HG03280 (cell line): ENCODE results near the gene EPHB2.
"Not testable (repeated sequence)": the region's sequence is repeated elsewhere in the genome, so short reads cannot be mapped to it uniquely, and the experiment has no call there.

Experiments
- ATAC-seq: cut with Tn5 transposase; IDR thresholded peaks from one replicate; pipeline ENCODE4 v1.9.1; 2021; ENCODE audit warnings: mild to moderate bottlenecking, moderate library complexity; ENCODE audit not compliant: unreplicated experiment

EPHB2 gene

DNA sequence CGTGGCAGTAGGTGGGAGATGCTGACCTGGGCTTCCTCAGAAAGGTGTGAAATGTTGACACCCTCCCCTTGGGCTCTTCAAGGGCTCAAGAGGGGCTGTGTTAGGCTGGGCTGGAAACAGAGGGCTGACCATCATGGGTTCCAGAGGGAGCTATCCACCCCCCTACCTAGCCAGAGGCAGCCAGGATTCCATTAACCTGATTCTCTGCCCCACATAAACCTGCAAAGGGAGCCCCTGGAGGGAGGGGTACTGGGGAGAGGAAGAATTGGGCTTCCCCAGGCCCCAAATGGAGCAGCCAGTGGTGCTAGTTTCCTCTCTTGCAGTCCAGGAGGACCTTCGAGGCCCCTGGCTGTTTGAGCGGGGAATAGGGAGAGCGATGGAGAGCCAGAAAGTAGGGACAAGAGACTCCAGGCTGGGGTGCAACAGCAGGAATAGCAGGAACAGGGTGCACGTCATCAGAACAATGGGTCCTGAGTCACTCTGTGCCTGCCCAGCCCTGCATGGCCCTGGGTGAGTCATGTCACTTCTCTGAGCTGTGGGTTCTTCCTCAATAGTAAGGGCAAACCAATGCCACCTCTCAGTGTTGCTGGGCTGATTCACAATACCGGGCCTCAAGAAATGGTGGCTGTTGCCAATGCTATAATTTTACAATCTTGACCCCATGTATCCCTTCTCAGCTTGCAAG lies 121.2 kb downstream of the EPHB2 start:
- ATAC-seq: no peak

DNA sequence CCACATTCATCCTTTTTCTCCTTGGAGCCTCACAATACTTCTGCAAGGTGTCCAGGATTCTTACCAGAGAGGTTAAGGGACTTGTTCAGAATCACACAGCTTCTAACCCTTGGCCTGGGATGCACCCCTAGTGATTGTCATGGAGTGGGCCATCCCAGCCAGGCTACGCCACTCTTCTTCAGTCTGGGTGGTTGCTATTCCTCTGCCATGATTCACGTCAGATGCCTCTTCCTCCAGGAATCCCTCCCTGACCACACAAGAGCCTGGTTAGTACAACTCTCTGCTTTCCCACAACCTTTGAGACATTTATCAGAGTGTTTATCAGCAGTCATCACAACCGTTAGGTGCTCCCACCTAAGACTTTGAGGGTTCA lies 121.8 kb downstream of the EPHB2 start:
- ATAC-seq: no peak

DNA sequence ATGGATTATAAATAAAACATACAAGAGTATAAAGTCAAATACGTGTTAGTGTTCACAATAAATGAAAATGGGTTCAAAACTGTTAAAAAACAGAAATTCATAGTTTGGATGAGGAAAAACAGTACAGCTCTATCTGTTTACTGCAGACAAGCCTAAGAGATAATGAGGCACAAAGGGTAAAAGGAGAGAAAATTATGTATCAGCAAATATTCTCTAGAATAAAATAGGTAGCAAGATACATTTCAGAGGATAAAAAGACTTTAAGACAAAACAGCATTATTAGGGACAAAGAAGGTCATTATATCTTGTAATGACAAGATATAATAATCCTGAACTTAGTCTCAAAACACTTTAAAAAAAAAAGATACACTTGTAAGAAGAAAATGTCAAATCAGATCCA lies 123.1 kb downstream of the EPHB2 start:
- no peak for ATAC-seq

DNA sequence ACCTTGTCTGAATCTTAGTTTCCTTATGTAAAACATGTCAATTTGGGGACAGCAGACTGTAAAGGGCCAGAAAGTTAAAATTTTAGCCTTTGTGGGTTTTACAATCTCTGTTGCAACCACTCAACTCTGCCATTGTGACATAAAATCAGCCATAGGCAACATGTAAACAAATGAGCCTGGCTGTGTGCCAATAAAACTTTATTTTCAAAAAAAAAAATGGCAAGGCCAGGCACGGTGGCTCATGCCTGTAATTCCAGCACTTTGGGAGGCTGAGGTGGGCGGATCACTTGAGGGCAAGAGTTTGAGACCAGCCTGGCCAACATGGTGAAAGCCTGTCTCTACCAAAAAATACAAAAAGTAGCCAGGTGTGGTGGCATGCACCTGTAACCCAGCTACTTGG lies 123.8 kb downstream of the EPHB2 start:
- ATAC-seq: not testable (repeated sequence)

DNA sequence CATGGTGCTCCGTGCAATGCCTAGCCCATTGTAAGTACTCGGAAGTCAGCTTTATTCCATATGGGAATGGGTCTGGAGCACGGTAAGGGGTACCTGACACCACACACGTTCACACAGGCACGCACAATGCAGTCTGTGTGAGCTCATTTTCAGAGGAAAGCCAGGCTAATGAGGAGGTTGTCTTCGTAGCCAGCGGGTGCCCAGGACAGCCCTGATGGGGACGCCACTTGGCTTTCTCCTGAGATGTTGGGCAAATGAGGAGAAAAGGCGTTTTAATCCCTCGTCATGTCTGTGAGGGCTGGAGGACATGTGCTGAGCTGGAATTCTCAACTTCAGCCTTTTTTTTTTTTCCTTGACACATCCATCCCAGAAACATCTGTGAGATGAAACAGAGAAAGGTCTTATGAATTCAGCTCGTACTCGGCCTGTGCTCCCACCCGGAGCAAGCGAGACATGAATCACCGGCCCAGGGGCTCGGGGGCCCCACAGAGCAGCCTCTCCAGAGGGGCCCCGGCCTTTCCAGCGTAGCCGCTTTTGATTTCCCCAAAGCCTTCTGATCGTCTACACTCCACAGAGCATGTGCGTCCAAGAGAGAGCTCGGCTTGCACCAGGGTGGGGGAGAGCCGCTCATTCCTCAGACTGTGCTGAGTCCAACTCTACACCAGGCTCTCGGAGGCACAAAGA lies 125.1 kb downstream of the EPHB2 start:
- no peak for ATAC-seq

DNA sequence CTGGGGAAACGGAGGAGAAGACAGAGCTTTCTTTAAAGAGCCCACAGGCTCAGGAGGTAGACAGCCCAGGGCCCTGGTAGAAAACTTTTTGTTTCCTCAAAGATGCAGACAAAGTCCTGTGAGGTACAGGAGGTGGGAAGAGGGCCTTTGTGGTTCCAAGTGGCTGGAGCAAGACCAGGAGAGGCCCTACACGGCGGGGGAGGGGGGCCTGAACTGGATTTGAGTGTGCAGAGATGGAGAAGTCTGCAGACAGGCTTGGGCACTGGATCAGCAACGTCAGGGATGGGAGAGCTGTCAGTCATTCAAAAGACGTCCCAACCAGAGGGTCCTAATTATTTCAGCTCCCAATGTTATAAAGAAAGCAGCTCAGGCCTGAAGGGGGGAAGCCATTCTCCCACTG lies 126.2 kb downstream of the EPHB2 start:
- no peak for ATAC-seq

DNA sequence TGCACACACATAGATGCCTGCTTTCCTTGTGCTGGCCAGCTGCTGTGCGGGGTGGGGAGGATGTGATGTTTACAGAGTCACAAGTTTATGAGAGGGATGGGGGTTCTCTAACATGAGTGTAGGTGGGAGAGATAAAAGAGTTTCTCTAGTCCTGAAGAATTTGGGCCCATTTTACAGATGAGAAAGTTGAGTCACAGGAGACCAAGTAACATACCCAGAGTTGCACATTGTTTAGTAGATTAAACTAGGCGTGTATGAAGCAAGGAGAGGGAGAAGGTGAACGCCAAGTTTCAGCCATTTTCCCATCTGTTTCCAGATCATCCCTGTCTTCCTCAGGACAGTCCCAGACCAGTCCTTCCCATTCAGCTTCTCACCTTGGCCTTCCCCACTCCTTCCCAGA lies 126.7 kb downstream of the EPHB2 start:
- no peak for ATAC-seq

DNA sequence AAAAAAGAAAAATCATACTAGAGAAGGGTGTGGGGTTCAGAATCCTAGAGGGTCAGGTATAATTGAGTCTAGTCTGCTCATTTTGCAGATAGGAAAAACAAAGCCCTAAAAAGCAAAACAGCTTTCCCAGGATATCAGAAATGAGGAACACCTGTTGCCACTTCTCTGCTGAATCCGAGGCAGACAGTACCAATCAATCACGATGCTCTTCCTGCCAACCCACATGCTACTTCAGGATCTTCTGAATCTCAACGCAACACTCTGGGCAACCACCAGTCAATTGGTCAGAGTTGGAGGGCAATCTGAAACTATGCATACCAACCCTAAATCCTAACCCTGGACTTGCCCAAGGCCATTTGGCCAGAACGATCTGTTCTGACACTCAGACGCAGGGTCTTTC lies 128.3 kb downstream of the EPHB2 start:
- ATAC-seq: no peak

DNA sequence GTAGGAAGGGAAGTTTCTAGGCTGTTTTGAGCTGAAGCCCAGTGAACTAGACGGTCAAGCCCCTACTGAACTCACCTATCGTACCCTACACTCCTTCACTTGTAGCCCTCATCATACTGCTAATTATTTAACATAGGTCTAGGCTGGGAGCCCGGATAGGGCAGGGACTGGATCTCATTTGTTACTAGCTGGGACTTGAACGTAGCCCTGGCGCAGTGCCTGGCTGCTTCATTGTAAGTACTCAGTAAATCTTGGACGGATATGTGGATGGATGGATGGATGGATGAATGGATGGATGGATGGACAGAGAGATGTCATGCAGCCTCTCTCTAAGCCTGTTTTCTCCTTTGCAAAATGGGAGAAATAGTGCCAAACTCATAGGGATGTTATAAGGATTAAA lies 129.2 kb downstream of the EPHB2 start:
- ATAC-seq: no peak

DNA sequence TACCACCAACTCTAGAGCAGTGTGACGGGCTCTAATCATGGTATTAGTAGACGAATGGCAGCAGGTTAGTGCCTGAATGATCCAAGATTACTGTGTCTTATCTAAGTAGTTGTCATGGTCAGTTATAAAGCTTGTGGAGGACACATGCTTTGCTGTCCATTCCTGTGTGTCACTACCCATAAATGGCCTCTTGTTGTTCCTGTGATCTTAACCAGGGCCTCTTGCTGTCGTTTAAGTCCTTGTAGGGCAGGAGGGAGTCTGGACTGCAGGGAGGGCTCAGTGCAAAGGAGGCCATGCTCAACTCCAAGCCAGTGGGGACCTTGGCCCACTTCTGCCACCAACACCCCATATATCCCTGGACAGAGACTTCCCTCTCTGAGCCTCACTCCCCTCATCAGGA lies 130.5 kb downstream of the EPHB2 start:
- no peak for ATAC-seq

DNA sequence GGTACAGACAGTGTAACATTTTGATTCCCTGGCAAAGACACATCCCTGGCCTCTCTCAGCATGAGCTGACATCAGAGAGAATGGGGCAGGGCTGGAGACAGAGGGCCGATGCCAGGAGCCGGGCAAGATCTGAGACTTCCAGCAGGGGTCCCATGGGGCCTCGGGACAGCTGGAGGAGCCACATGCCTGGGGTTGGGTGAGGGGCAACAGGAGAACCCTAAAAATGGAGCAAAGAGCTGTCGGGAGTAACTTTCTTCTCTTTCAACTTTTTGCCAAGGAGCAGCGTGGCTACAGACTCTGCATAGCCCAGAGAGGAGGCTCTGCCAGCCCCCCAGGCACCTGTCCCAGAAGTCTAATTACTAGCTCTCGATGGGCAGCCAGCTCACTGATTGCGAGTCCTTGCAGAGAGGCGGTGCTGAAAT lies 131.2 kb downstream of the EPHB2 start:
- no peak for ATAC-seq

DNA sequence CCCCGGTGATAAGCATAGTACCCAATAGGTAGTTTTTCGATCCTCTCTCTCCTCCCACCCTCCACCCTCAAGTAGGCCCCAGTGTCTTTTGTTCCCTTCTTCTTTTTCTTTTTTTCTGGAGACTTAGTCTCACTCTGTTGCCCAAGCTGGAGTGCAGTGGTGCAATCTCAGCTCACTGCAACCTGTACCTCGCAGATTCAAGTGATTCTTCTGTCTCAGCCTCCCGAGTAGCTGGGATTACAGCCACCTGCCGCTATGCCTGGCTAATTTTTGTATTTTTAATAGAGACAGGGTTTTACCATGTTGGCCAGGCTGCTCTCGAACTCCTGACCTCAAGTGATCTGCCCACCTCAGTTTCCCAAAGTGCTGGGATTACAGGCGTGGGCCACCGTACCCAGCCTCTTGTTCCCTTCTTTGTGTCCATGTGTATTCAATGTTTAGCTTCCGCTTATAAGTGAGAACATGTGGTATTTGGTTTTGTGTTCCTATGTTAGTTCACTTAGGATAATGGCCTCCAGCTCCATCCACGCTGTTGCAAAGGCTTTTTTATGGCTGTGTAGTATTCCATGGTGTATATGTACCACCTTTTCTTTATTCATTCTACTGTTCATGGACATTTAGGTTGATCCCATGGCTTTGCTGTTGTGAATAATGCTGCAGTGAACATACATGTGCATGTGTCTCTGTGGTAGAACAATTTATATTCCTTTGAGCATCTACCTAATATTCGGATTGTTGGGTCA lies 133.0 kb downstream of the EPHB2 start:
- not testable (repeated sequence) for ATAC-seq

DNA sequence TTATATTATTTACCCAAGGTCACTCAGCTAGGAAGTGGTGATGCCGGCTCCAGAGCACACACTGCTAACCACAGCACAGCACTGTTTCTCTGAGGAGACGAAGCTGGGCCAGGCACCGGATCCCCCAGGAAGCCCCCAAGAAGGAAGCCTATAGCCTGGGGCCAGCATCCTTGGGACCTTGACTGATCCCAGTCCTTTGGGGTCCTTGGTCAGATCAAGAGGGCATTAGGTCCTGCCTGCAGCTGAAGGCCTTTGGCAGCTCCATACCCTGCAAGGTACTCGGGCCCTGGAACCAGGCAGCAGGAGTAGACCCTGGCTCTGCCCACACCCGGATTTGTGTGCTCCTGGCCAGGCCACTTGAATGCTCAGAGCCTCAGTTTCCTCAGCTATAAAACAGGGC lies 134.0 kb downstream of the EPHB2 start:
- ATAC-seq: no peak

DNA sequence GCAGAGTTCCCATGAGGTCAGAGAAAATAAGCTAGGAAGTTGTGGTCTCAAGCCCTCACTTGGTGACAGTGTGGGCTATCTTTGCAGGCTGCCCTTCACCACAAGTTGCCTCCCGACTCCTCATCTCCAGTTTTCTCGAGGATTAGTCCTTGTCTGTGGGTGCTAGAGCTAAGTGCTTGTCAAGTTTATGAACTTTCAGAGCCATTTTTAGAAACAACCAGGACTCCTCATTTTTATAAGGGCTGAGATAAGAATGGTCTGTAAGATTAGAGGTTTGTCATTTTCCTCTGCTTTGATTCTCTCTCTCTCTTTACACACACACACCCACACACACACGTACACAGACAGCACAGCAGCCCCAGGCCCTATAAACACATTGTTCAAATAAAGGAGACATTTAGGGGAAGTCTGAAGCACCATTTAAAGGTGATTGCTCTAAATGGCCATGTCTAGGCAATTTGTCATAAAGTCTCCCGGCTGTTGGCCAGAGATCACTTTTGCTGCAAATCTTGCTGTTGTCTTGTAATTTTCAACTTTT lies 134.8 kb downstream of the EPHB2 start:
- ATAC-seq: no peak

DNA sequence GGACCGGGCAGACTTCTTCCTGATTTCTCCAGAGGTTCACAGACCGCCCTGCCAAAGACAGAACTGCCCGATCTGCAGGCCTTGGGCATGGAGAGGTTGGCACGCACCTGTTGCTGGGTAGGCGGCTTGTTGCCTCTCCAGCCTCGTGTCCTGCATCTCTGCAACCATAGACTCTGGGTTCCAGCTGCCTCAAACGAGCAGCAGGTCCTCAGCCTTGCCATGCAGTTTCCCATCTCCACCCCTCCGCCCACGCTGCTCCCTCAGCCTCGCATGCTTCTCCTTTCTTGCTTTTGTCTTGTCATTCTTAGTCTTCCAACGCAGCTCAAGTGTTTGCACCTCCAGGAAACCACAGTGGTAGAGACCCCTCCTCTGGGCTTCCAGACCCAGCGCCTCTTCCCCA lies 135.8 kb downstream of the EPHB2 start:
- no peak for ATAC-seq

DNA sequence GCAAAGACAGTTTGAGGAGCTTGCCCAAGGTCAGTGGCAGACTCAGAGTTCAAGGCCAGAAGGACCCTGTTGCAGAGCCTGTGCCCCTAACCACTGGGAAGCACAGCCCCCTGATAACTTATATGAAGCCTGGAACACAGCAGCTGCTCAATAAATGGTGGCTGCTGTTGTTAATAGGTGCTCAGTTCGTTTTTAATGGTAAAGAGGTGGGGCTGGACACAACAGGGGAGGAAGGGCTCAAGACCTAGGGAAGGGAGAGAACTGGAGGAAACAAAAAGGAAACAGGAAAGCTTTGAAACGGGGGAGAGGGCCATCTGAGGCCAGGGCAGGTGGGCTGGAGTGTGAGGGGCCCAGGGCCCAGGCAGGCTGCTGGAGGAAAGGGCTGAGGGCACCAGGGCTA lies 136.6 kb downstream of the EPHB2 start:
- no peak for ATAC-seq

DNA sequence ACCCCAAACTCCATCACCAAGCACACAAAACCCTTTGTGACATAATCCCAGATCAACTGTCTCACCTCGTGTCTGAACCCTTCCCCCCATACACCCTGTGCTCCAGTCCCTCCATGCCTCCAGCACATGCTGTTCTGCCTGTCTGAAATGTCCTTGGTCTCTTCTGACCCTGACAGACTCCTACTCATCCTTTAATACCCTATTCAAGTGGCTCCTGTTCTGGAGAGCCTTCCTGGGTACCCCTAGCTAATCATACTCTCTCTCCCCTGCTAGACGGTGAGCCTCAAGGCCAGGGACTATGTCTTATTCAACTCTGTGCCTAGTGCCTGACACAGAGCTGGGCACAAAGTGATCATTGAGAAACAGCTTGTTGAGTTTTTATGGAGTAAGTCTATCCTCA lies 137.1 kb downstream of the EPHB2 start:
- ATAC-seq: no peak

DNA sequence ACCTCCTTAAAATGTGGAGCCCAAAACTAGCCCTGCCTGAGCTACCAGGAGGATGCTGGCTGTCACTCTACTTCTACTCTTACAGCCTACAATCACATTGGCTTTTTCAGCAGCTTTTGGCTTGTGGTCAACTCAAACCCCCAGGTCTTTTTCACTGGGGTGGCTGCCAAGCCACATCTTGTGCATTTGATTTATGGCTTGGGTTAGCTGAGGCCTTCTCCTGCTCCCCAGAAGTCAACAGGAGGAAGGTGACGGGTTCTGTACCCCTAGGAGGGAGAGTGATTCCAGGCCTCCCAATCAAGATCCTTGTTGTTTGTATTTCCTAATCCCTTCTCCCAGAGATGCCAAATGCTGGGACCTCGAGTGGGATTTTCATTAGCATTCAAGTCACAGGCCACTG lies 137.8 kb downstream of the EPHB2 start:
- ATAC-seq: no peak

DNA sequence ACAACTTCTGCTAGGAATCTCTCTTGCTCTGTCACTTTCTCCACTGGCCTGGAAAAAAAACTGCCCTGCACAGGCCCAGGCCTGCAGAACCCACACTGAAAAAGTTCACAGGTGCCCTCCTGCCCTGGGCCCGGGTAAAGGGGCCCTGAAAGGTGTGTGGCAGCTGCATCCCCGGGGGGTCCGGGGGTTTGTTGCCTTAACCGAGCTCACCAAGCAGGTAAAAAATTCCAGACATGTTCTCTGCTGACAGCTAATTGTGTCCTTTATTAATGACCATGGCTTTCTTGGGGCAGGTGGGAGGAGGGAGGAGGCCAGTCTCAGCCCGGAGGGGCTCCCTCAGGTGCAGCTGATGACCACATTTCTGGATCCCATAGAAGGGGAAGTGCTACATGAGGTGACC lies 139.1 kb downstream of the EPHB2 start:
- no peak for ATAC-seq

DNA sequence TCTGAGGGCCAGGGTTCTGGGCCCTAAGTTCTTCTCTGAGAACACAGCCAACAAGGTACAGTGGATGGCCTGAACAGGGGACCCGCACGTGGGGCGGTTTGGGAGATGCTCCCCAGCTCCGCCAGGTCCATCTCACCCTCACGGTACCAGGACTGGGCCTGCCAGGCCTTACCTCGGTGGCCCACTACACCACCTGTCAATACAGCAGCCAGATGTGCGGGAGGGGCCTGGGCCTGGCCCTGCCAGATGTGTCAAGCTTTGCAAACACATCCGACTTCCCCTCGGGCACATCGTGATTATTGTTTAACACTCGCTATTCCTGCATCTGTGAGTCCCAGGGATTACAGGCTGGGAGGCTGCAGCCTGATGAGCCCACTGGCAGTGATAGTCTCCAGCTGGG lies 139.6 kb downstream of the EPHB2 start:
- ATAC-seq: no peak

DNA sequence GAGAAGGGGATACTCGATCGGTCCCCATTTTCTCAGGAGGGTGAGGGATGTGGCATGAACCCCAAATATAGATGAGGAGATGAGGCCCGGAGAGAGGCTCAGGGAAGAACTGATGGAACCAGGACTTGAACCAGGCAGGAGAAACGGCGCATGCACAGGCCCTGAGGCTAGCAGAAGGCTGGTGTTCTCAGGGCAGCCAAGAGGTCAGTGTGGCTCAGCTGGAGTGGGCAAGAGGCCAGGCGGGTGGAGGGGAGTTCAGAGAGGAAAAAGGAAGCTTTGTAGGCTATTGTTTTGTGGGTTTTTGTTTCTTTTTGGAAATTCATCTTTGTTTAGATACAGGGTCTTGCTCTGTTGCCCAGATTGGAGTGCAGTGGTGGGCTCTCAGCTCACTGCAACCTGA lies 140.0 kb downstream of the EPHB2 start:
- no peak for ATAC-seq

DNA sequence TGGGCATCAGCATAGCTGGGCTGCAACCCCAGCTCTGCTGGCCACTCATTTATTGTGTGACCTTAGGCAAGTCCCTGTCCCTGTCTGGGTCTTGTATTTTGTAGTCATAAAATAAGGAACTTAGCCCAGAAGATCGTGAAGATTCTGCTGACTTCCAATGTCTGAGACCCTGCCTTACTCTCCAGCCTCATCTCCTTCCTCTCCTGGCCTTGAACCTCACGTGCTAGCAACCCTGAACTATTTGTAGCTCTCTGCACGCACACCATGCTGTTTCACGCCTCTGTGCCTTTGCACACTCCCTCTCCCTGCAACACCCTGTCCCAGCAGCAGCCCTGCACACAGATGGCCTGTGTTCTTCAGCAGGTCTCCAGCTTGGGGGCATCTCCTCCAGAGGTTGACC lies 140.9 kb downstream of the EPHB2 start:
- ATAC-seq: no peak
